ENCODE measurements around the gene ATP2A2.

Gene ATP2A2

GRCh38 chr12:110301065-110301806, 20.2 kb downstream of the ATP2A2 start:
- no peak overlapping the region for H3K4me3 ChIP-seq (ENCODE audit: low read depth, low read length)
- no peak for TF ChIP-seq CTCF (IDR thresholded peaks at IDR 0.05; ENCODE audit: low read depth, low read length)

GRCh38 chr12:110304061-110304551, 23.1 kb downstream of the ATP2A2 start:
- no peak for TF ChIP-seq CTCF (IDR thresholded peaks at IDR 0.05; ENCODE audit: low read depth, low read length)
- H3K4me3 ChIP-seq (ENCODE audit: low read depth, low read length) = no peak overlapping the region

GRCh38 chr12:110307372-110307771, 26.3 kb downstream of the ATP2A2 start:
- TF ChIP-seq CTCF (IDR thresholded peaks at IDR 0.05; ENCODE audit: low read depth, low read length) = no peak

GRCh38 chr12:110310763-110311162, 29.7 kb downstream of the ATP2A2 start:
- no peak overlapping the region for H3K4me3 ChIP-seq (ENCODE audit: low read depth, low read length)
- TF ChIP-seq CTCF (IDR thresholded peaks at IDR 0.05; ENCODE audit: low read depth, low read length) = no peak

More at GRCh38 chr12:110307372-110307771, 26.3 kb downstream of the ATP2A2 start:
- no peak overlapping the region for H3K4me3 ChIP-seq (ENCODE audit: low read depth, low read length)

- no peak overlapping the region for H3K4me3 ChIP-seq (ENCODE audit: low read depth, low read length)
- no peak for TF ChIP-seq CTCF (IDR thresholded peaks at IDR 0.05; ENCODE audit: low read depth, low read length)
Measured at GRCh38 chr12:110311903-110312302, 30.9 kb downstream of the ATP2A2 start.

- no peak overlapping the region for H3K4me3 ChIP-seq (ENCODE audit: low read depth, low read length)
- TF ChIP-seq CTCF (IDR thresholded peaks at IDR 0.05; ENCODE audit: low read depth, low read length) = no peak
Measured at GRCh38 chr12:110312581-110313360, 31.7 kb downstream of the ATP2A2 start.

- H3K4me3 ChIP-seq (ENCODE audit: low read depth, low read length) = no peak overlapping the region
- TF ChIP-seq CTCF (IDR thresholded peaks at IDR 0.05; ENCODE audit: low read depth, low read length) = no peak
Measured at GRCh38 chr12:110314308-110314707, 33.3 kb downstream of the ATP2A2 start.
